Thoracic aorta (tissue), 2 donors: Measurements from ENCODE around the gene SLC2A2. TPM values are rescaled to one million over a fixed set of nuclear protein-coding genes. Genes with fewer than 3 reads are reported as not detected.

ENCODE experiments used
- ATAC-seq: fragments of 150-250 bp; one replicate; pipeline ENCODE4 v1.8.0; 2017; ENCODE audit warnings: low read depth; ENCODE audit not compliant: insufficient number of reproducible peaks, low FRiP score
- DNase-seq: peaks from one replicate; pipeline ENCODE4 v3.0.0-alpha.2; 2020; ENCODE audit warnings: low spot score
- H3K27ac ChIP-seq, 2 donors: fragments of 200-600 bp; sonication (generic); 1 replicate in 1 of 2; 2 replicates in 1 of 2; pipeline ENCODE4 v1.5.1; 2016; ENCODE audit warnings: mild to moderate bottlenecking in 2 of 2, moderate library complexity in 2 of 2
- H3K27me3 ChIP-seq: fragments of 200-600 bp; sonication (generic); replicated peaks from 2 replicates; pipeline ENCODE4 v1.6.0; 2016; ENCODE audit warnings: mild to moderate bottlenecking; ENCODE audit not compliant: insufficient read depth
- H3K36me3 ChIP-seq: fragments of 200-600 bp; sonication (generic); one replicate; pipeline ENCODE4 v1.5.1; 2016
- H3K4me1 ChIP-seq, 2 donors: fragments of 200-600 bp; sonication (generic); 1 replicate in 1 of 2; 2 replicates in 1 of 2; pipeline versions ENCODE4 v1.5.1 to v1.6.0; 2016; ENCODE audit warnings: low read depth in 2 of 2, mild to moderate bottlenecking in 1 of 2; ENCODE audit not compliant: control insufficient read depth in 1 of 2
- H3K4me3 ChIP-seq: fragments of 200-600 bp; sonication (generic); 2 replicates; pipeline ENCODE4 v1.5.1; 2016; ENCODE audit warnings: mild to moderate bottlenecking
- H3K9me3 ChIP-seq: fragments of 200-600 bp; sonication (generic); 2 replicates; pipeline ENCODE4 v1.5.1; 2016
- total RNA-seq, 2 donors: library from RNA; depleted of rRNA; stranded (reverse); fragments of >200 nt; gene quantifications; one replicate each; pipeline versions ENCODE4 v1.1.0 to v1.2.3, GENCODE V29; 2016
- TF ChIP-seq, protein P1 (sequence below): fragments of 200-600 bp; sonication (generic); IDR thresholded peaks from one replicate; pipeline ENCODE4 v1.5.1; 2019; ENCODE audit warnings: antibody characterized with exemption

Gene SLC2A2
- total RNA-seq, 2 donors from 2014 or later, result not detected

DNA sequence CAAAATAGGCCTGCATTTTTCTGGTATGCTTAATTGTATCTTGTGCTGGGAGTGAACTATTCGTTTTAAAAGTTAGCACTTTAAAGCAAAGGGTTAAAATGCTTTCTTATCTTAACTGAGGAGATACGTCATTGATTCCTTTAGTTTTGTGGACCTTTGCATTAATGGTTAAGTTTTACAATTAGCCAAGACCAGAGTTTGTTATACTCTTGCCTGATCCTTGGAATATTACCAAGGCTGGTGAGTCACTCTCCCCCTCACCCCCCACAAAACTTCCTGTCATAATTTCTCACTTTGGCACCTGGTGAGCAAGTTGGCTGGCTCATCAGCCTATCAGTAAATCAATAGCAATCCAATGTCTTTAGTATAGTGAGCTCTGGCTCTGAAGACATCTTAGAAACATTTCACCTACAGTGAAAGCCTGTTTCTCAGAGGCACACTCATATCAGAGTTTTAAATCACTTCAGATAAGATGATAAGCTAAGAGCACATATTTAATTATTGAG is 26.7 kb downstream of the SLC2A2 start:
- Histone ChIP-seq H3K4me1 (peaks cover 3 to 13% of the 10 kb centered on the region in 2 donors), H3K27me3 (no peaks in the 10 kb centered on the region), H3K36me3 (no peaks in the 10 kb centered on the region), H3K9me3 (no peaks in the 10 kb centered on the region), H3K4me3 (no peak overlapping the region), H3K27ac (no peak overlapping the region)
- DNase-seq (no peak), ATAC-seq (no peak)
- TF ChIP-seq, protein P1, sequence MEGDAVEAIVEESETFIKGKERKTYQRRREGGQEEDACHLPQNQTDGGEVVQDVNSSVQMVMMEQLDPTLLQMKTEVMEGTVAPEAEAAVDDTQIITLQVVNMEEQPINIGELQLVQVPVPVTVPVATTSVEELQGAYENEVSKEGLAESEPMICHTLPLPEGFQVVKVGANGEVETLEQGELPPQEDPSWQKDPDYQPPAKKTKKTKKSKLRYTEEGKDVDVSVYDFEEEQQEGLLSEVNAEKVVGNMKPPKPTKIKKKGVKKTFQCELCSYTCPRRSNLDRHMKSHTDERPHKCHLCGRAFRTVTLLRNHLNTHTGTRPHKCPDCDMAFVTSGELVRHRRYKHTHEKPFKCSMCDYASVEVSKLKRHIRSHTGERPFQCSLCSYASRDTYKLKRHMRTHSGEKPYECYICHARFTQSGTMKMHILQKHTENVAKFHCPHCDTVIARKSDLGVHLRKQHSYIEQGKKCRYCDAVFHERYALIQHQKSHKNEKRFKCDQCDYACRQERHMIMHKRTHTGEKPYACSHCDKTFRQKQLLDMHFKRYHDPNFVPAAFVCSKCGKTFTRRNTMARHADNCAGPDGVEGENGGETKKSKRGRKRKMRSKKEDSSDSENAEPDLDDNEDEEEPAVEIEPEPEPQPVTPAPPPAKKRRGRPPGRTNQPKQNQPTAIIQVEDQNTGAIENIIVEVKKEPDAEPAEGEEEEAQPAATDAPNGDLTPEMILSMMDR, result no peak

DNA sequence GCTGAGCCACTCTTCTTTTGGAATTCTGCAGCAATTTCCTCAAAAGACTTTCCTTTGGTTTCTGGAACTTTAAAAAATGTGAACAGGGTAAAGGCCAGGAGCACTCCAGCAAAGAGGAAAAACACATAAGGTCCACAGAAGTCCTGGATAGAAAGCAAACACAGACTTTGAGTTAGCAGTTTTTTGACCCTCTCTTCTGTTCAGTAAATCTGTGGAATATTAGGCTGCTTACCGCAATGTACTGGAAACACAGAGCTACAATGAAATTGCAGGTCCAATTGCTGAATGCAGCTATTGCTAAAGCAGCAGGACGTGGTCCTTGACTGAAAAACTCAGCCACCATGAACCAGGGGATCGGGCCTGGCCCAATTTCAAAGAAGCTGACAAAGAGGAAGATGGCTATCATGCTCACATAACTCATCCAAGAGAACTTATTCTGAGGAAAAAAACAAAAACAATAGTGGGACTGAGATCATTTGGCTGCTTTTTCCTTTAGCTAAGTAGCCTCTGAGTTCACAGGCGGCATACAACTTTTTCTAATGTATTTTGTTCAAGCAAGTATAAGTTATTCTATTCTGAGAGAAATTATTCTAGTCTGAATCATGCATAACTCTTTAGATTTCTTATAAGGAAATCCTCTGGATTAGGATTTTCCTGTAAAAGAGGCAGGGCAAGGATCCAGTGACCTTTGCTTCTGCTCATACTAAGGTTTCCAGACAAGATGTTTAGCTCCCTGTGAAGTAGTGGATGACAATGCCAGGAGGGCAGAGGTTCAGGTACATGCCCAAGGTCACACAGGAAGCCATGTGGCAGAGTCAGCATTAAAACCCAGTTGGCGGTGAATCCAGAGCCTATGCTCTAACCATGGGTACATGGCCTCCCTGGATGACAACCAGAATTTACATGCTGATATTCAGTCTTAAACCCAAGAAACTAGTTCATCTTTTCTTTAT is 28.3 kb downstream of the SLC2A2 start:
- ATAC-seq, result no peak
- no peak for DNase-seq
- no peak overlapping the region for H3K4me3 ChIP-seq
- H3K36me3 ChIP-seq, result no peaks in the 10 kb centered on the region
- H3K9me3 ChIP-seq, result no peaks in the 10 kb centered on the region
- TF ChIP-seq, protein P1, result no peak
- no peak overlapping the region for H3K27ac ChIP-seq
- H3K27me3 ChIP-seq, result no peaks in the 10 kb centered on the region
- H3K4me1 ChIP-seq, result peaks cover 3 to 13% of the 10 kb centered on the region in 2 donors

DNA sequence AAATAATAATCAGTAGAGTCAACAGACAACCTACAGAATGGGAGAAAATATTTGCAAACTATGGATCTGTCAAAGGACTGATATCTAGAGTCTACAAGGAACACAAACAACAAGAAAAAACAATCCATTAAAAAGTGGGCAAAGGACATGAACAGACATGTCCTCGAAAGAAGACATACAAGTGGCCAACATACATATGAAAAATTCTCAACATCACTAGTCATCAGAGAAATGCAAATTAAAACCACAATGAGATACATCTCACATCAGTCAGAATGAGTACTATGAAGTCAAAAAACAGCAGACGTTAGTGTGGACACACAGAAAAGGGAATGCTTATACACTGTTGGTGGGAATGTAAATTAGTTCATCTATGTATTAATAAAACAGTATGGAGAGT is 33.7 kb downstream of the SLC2A2 start:
- ATAC-seq (no peak), DNase-seq (no peak)
- no peak overlapping the region for H3K4me3 ChIP-seq
- TF ChIP-seq, protein P1, result no peak
- peaks cover 1 to 3% of the 10 kb centered on the region in 2 donors for H3K4me1 ChIP-seq
- H3K9me3 ChIP-seq, result no peaks in the 10 kb centered on the region
- no peaks in the 10 kb centered on the region for H3K36me3 ChIP-seq
- no peak overlapping the region for H3K27ac ChIP-seq
- H3K27me3 ChIP-seq, result no peaks in the 10 kb centered on the region

DNA sequence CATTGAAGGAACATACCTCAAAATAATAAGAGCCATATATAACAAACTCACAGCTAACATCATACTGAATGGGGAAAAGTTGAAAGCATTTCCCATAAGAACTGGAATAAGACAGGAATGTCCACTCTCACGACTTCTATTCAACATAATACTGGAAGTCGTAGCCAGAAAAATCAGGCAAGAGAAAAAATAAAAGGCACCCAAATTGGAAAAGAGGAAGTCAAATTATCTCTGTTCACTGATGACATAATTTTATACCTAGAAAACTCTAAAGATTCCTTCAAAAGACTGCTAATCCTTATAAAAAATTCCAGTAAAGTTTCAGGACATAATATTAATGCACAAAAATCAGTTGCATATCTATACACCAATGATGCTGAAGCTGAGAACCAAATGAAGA is 34.9 kb downstream of the SLC2A2 start:
- Histone ChIP-seq H3K36me3 (no peaks in the 10 kb centered on the region), H3K4me1 (no peaks in the 10 kb centered on the region), H3K27ac (no peak overlapping the region), H3K27me3 (no peaks in the 10 kb centered on the region), H3K4me3 (no peak overlapping the region), H3K9me3 (no peaks in the 10 kb centered on the region)
- TF ChIP-seq, protein P1, result no peak
- ATAC-seq (no peak), DNase-seq (no peak)

DNA sequence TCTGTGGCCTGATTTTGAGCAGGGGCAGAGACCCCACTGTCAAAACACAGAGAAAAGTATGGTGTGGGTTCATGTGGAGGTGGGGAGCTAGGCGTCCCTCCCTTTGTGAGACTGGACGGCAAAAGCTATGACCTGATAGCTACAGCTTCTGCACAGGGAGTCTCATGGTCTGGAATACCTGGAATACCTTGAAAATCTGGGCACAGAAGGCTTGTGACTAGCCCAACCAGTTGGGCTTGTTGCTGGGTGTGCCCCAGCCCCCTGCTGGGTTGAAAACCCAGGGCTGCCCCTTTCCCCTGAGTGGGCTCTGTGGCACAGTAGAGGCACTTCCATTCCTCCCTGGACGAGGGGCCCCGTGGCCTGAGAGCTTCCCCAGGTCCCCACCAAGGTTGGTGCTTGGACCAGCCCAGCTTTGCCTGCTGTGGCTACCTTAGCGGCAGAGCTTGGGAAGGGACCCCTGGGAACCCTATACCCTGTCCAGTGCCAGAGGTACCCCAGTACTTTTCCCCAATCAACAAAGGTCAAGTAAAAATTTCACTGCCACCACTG is 37.3 kb downstream of the SLC2A2 start:
- ATAC-seq (no peak), DNase-seq (no peak)
- H3K27ac ChIP-seq, result no peak overlapping the region
- H3K27me3 ChIP-seq, result no peaks in the 10 kb centered on the region
- TF ChIP-seq, protein P1, result no peak
- H3K36me3 ChIP-seq, result no peaks in the 10 kb centered on the region
- peaks cover 2% of the 10 kb centered on the region for H3K9me3 ChIP-seq
- no peaks in the 10 kb centered on the region for H3K4me1 ChIP-seq
- H3K4me3 ChIP-seq, result no peak overlapping the region
